Liver (tissue), 9 donors: ENCODE results near the gene MICAL2. TPM values are rescaled to one million over a fixed set of nuclear protein-coding genes. Genes with fewer than 3 reads are reported as not detected.

Source experiments
- DNase-seq: peaks from one replicate; pipeline ENCODE4 v3.0.0-alpha.2; 2017; ENCODE audit warnings: low spot score
- H3K27ac ChIP-seq, 2 donors: one replicate each; pipeline ENCODE4 v1.7.0; 2013; ENCODE audit warnings: inconsistent platforms in 2 of 2, low read length in 2 of 2, control low read depth in 1 of 2, low read depth in 1 of 2, mild to moderate bottlenecking in 1 of 2
- H3K27me3 ChIP-seq, 4 donors: one replicate each; pipeline versions ENCODE4 v1.6.1 to v1.7.0; 2013; ENCODE audit warnings: low read length in 3 of 4, inconsistent platforms in 1 of 4, mild to moderate bottlenecking in 1 of 4, moderate library complexity in 1 of 4; ENCODE audit not compliant: control insufficient read depth in 4 of 4, insufficient read depth in 4 of 4
- H3K36me3 ChIP-seq, 4 donors: one replicate each; pipeline versions ENCODE4 v1.6.1 to v1.7.0; 2013; ENCODE audit warnings: low read length in 3 of 4, mild to moderate bottlenecking in 3 of 4, low read depth in 1 of 4, moderate library complexity in 1 of 4; ENCODE audit not compliant: control insufficient read depth in 4 of 4, insufficient read depth in 3 of 4
- H3K4me1 ChIP-seq, 4 donors: one replicate each; pipeline versions ENCODE4 v1.6.1 to v1.7.0; 2013; ENCODE audit warnings: low read length in 3 of 4, mild to moderate bottlenecking in 3 of 4, moderate library complexity in 1 of 4; ENCODE audit not compliant: control insufficient read depth in 4 of 4, insufficient read depth in 4 of 4
- H3K4me3 ChIP-seq, 3 donors: one replicate each; pipeline versions ENCODE4 v1.6.1 to v1.7.0; 2013; ENCODE audit warnings: low read length in 3 of 3, control low read depth in 1 of 3, low read depth in 1 of 3, mild to moderate bottlenecking in 1 of 3
- H3K9ac ChIP-seq, 2 donors: one replicate each; pipeline ENCODE4 v1.7.0; 2013; ENCODE audit warnings: low read length in 2 of 2, mild to moderate bottlenecking in 2 of 2, moderate library complexity in 2 of 2, control low read depth in 1 of 2, low read depth in 1 of 2
- H3K9me3 ChIP-seq, 4 donors: one replicate each; pipeline versions ENCODE4 v1.6.1 to v1.7.0; 2013; ENCODE audit warnings: low read length in 3 of 4; ENCODE audit not compliant: control insufficient read depth in 4 of 4
- EGR1 ChIP-seq, 2 donors: IDR thresholded peaks; 2 replicates each; pipeline ENCODE4 v1.6.1; 2016 to 2018; ENCODE audit warnings: antibody characterized with exemption in 2 of 2, low read depth in 2 of 2
- FOXA1 ChIP-seq: IDR thresholded peaks from 2 replicates; pipeline ENCODE4 v1.6.1; 2016; ENCODE audit warnings: antibody characterized with exemption
- FOXA2 ChIP-seq: IDR thresholded peaks from 2 replicates; pipeline ENCODE4 v1.6.1; 2016; ENCODE audit warnings: antibody characterized with exemption
- GABPA ChIP-seq, 2 donors: IDR thresholded peaks in 1 of 2; conservative IDR thresholded peaks in 1 of 2; 2 replicates each; pipeline ENCODE4 v1.6.1; 2016; ENCODE audit warnings: antibody characterized with exemption in 2 of 2, mild to moderate bottlenecking in 1 of 2, moderate library complexity in 1 of 2
- HNF4A ChIP-seq, 2 donors: conservative IDR thresholded peaks; 2 replicates each; pipeline ENCODE4 v1.6.1; 2016; ENCODE audit warnings: antibody characterized with exemption in 2 of 2, mild to moderate bottlenecking in 2 of 2
- HNF4G ChIP-seq: IDR thresholded peaks from 2 replicates; pipeline ENCODE4 v1.6.1; 2016; ENCODE audit warnings: antibody characterized with exemption
- JUND ChIP-seq, 2 donors: IDR thresholded peaks; 2 replicates each; pipeline ENCODE4 v1.6.1; 2016; ENCODE audit warnings: antibody characterized with exemption in 2 of 2
- MAX ChIP-seq: IDR thresholded peaks from 2 replicates; pipeline ENCODE4 v1.6.1; 2016; ENCODE audit warnings: antibody characterized with exemption
- NR2F2 ChIP-seq: IDR thresholded peaks from 2 replicates; pipeline ENCODE4 v1.6.1; 2016; ENCODE audit warnings: antibody characterized with exemption
- RAD21 ChIP-seq, 2 donors: IDR thresholded peaks; 2 replicates each; pipeline ENCODE4 v1.6.1; 2016; ENCODE audit warnings: antibody characterized with exemption in 2 of 2, mild to moderate bottlenecking in 2 of 2
- REST ChIP-seq: IDR thresholded peaks from 2 replicates; pipeline ENCODE4 v1.6.1; 2016; ENCODE audit warnings: antibody characterized with exemption, mild to moderate bottlenecking
- RXRA ChIP-seq, 2 donors: IDR thresholded peaks; 2 replicates each; pipeline ENCODE4 v1.6.1; 2017 to 2018; ENCODE audit warnings: antibody characterized with exemption in 2 of 2, mild to moderate bottlenecking in 1 of 2
- SP1 ChIP-seq: IDR thresholded peaks from 2 replicates; pipeline ENCODE4 v1.6.1; 2018; ENCODE audit warnings: antibody characterized with exemption, mild to moderate bottlenecking
- TAF1 ChIP-seq: conservative IDR thresholded peaks from 2 replicates; pipeline ENCODE4 v1.6.1; 2016; ENCODE audit warnings: antibody characterized with exemption, mild to moderate bottlenecking
- YY1 ChIP-seq: IDR thresholded peaks from 2 replicates; pipeline ENCODE4 v1.6.1; 2016; ENCODE audit warnings: antibody characterized with exemption, mild to moderate bottlenecking
- WGBS: extraction: QIAGEN DNeasy Blood & Tissue Kit; methylation state at CpG from one replicate; pipeline ENCODE4 v1.1.7; 2013; 5-methylcytosine and 5-hydroxymethylcytosine counted together
- polyA plus RNA-seq, 2 donors: library from polyadenylated mRNA; stranded (reverse) in 1 of 2; unstranded in 1 of 2; fragments of 200-250 nt in 1 of 2; fragments of >200 nt in 1 of 2; fragmentation: Nextera tagmentation in 1 of 2; extraction: Ambion mirVana in 1 of 2; gene quantifications; one replicate each; pipeline versions ENCODE4 v1.2.1 to v1.2.3, GENCODE V29; 2013 to 2015
- total RNA-seq, 2 donors: library from RNA; depleted of rRNA; stranded (reverse); fragments of >200 nt; gene quantifications; one replicate each; pipeline ENCODE4 v1.2.3, GENCODE V29; 2014
- TF ChIP-seq, protein P1 (sequence below): IDR thresholded peaks from 2 replicates; pipeline ENCODE4 v1.6.1; 2016; ENCODE audit warnings: antibody characterized with exemption
- TF ChIP-seq, protein P2 (sequence below): IDR thresholded peaks from 2 replicates; pipeline ENCODE4 v1.6.1; 2016; ENCODE audit warnings: antibody characterized with exemption
- TF ChIP-seq, protein P3 (sequence below): fragments of 150-350 bp; IDR thresholded peaks from 2 replicates; pipeline ENCODE4 v1.5.1; 2017; ENCODE audit warnings: improper control_type of control experiment, low read depth, low read length; ENCODE audit not compliant: missing input control
- donor health status: healthy.
- donor health status: healthy.
- donor health status: healthy.
- donor health status: healthy.
- donor health status: healthy.

The MICAL2 gene
- total and polyA plus RNA-seq, 4 donors = 17.5 to 113 (median 42.9) TPM

GRCh38 chr11:12064954-12065280, 45.5 kb upstream of the MICAL2 start:
- no peak overlapping the region for H3K27ac ChIP-seq
- no peaks in the 10 kb centered on the region for H3K9me3 ChIP-seq
- no peaks in the 10 kb centered on the region for H3K27me3 ChIP-seq
- TF ChIP-seq RAD21 (IDR thresholded peaks at IDR 0.05) = no peak
- TF ChIP-seq MAX = no peak
- no peak for TF ChIP-seq HNF4G
- TF ChIP-seq NR2F2 = no peak
- TF ChIP-seq, protein P1, sequence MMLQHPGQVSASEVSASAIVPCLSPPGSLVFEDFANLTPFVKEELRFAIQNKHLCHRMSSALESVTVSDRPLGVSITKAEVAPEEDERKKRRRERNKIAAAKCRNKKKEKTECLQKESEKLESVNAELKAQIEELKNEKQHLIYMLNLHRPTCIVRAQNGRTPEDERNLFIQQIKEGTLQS = no peak
- no peak for TF ChIP-seq SP1
- no peak for TF ChIP-seq FOXA2
- TF ChIP-seq, protein P2, sequence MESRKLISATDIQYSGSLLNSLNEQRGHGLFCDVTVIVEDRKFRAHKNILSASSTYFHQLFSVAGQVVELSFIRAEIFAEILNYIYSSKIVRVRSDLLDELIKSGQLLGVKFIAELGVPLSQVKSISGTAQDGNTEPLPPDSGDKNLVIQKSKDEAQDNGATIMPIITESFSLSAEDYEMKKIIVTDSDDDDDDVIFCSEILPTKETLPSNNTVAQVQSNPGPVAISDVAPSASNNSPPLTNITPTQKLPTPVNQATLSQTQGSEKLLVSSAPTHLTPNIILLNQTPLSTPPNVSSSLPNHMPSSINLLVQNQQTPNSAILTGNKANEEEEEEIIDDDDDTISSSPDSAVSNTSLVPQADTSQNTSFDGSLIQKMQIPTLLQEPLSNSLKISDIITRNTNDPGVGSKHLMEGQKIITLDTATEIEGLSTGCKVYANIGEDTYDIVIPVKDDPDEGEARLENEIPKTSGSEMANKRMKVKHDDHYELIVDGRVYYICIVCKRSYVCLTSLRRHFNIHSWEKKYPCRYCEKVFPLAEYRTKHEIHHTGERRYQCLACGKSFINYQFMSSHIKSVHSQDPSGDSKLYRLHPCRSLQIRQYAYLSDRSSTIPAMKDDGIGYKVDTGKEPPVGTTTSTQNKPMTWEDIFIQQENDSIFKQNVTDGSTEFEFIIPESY = no peak
- TF ChIP-seq TAF1 = no peak
- no peak for TF ChIP-seq GABPA (IDR thresholded peaks at IDR 0.05 in 1 of 2, conservative IDR thresholded peaks at IDR 0.05 in 1 of 2)
- no peak for TF ChIP-seq EGR1 (IDR thresholded peaks at IDR 0.05; ENCODE audit: low read depth in 2 of 2)
- no peak for TF ChIP-seq JUND (IDR thresholded peaks at IDR 0.05)
- TF ChIP-seq REST = no peak
- TF ChIP-seq, protein P3, sequence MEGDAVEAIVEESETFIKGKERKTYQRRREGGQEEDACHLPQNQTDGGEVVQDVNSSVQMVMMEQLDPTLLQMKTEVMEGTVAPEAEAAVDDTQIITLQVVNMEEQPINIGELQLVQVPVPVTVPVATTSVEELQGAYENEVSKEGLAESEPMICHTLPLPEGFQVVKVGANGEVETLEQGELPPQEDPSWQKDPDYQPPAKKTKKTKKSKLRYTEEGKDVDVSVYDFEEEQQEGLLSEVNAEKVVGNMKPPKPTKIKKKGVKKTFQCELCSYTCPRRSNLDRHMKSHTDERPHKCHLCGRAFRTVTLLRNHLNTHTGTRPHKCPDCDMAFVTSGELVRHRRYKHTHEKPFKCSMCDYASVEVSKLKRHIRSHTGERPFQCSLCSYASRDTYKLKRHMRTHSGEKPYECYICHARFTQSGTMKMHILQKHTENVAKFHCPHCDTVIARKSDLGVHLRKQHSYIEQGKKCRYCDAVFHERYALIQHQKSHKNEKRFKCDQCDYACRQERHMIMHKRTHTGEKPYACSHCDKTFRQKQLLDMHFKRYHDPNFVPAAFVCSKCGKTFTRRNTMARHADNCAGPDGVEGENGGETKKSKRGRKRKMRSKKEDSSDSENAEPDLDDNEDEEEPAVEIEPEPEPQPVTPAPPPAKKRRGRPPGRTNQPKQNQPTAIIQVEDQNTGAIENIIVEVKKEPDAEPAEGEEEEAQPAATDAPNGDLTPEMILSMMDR = no peak
- no peak for TF ChIP-seq YY1
- TF ChIP-seq HNF4A (conservative IDR thresholded peaks at IDR 0.05) = no peak
- TF ChIP-seq FOXA1 = no peak
- no peak for TF ChIP-seq RXRA (IDR thresholded peaks at IDR 0.05)
- H3K9ac ChIP-seq = no peak overlapping the region
- peaks cover 8 to 22% (median 12%) of the 10 kb centered on the region in 4 donors for H3K4me1 ChIP-seq
- no peak for DNase-seq
- 97% methylated on average over 3 of the region's 3 CpGs for WGBS
- no peak overlapping the region for H3K4me3 ChIP-seq
- no peaks in the 10 kb centered on the region for H3K36me3 ChIP-seq
